ENCODE measurements around the gene AADACL4. TPM values are rescaled to one million over a fixed set of nuclear protein-coding genes. Genes with fewer than 3 reads are reported as not detected.
"Not testable (repeated sequence)": the region's sequence is repeated elsewhere in the genome, so short reads cannot be mapped to it uniquely, and the experiment has no call there.

Gene AADACL4
- total RNA-seq, 2 experiments from 2014 or later, result not detected

DNA sequence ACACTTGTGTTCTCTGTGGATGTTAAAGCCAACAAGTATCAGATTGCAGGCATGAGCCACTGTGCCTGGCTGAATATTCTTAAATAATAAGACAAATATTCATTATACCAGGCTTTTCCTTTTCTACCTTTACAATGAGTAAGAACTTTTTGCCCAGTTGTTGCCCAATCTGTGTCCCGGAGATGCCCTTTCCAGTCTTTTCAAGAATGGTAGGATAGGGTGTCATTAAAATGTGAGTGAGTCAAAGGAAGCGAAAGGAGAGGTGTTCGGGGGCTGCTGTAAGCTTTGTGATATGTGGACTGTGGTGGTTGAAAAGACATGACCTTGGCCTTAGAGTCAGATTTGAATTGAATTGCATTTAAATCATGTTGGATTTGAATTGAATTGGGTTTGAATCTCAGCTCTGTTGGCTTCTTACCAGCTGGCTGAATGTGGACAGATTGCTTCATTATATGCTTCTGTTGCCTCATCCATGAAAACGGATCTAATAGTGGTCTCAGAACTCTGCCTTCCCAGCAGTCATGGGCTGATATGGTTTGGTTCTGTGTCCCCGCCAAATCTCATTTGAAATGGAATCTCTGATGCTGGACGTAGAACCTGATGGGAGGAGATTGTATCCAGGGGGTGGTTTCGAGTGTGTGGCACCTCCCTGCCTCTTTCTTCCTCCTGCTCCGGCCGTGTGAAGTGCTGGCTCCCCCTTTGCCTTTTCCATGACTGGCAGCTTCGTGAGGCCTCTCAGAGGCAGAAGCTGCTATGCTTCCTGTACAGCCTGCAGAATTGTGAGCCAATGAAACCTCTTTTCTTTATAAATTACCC is 49.3 kb downstream of the AADACL4 start:
- Mint-ChIP-seq H3K4me3 (no peak overlapping the region), H3K4me1 (no peaks in the 10 kb centered on the region), H3K27me3 (peaks cover 27% of the 10 kb centered on the region), H3K27ac (no peak overlapping the region), H3K9me3 (ENCODE audit: low read depth) (no peaks in the 10 kb centered on the region), H3K36me3 (no peaks in the 10 kb centered on the region)
- ATAC-seq (no peak), DNase-seq (no peak)
- CTCF ChIA-PET, result no interaction called here

DNA sequence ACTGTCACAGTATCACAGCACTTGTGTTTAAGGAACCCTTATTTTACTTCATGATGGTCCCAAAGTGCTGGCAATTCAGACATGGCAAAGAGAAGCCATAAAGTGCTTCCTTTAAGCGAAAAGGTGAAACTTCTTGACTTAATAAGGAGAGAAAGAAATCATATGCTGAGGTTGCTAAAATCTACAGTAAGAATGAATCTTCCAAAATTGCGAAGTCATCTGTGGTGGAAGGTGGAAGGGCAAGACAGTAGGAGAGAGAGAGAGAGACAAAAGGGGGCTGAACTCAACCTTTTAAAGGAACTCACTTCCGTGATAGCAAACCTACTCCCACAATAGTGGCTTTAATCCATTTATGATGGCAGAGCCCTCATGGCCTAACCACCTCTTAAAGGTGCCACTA is 52.8 kb downstream of the AADACL4 start:
- Mint-ChIP-seq H3K4me3 (no peak overlapping the region), H3K36me3 (no peaks in the 10 kb centered on the region), H3K4me1 (no peaks in the 10 kb centered on the region), H3K27me3 (peaks cover 36% of the 10 kb centered on the region), H3K27ac (no peak overlapping the region), H3K9me3 (ENCODE audit: low read depth) (no peaks in the 10 kb centered on the region)
- CTCF ChIA-PET, result no interaction called here
- DNase-seq (no peak), ATAC-seq (no peak)

DNA sequence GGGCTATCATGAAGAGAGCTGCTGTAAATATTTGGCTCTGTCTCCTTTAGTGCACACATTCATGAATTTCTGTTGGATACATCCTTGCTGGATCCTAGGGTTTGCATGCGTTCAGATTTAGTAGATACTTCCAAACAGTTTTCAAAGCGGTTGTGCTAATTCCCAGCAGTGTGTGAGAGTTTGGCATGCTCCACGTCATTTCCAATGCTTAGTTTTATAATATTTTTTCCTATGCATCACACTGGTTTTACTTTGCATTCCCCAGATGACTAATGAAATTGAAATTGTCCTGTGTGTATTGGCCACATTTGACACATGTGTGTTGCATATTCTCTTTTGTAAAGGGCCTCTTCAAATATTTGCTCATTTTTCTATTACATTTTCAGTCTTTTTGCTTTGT is 53.5 kb downstream of the AADACL4 start:
- ATAC-seq (no peak), DNase-seq (no peak)
- Mint-ChIP-seq H3K27me3 (peaks cover 36% of the 10 kb centered on the region), H3K4me3 (no peak overlapping the region), H3K27ac (no peak overlapping the region), H3K4me1 (no peaks in the 10 kb centered on the region), H3K9me3 (ENCODE audit: low read depth) (no peaks in the 10 kb centered on the region), H3K36me3 (no peaks in the 10 kb centered on the region)
- CTCF ChIA-PET, result no interaction called here

DNA sequence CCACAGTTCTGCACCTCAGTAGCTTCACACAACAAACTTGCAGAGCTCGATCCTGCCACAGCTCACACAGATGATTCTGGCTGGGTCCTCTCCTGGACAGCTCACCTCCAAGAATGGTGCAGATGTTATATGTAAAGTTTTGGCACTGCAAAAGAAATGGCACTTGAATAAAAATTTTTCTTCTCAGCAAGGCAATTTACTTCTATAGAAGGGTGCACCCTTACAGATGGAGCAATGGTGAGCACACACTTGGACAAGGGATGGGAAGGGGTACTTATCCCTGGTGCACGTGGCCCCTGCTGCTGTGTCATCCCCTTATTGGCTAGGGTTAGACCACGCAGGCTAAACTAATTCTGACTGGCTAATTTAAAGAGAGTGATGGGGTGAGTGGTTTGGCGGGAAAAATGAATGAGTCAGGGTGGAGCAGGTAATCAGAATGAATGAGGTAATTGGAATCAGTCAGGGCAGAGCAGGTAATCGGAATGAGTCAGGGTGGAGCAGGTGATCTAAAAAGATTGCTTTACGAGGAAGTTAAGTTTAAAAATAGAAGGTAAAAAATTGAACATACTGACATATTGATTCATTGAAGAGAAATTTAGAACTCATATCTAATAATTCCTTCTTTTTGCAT is 60.1 kb downstream of the AADACL4 start:
- no peak for ATAC-seq
- peaks cover 5% of the 10 kb centered on the region for H3K9me3 Mint-ChIP-seq (ENCODE audit: low read depth)
- CTCF ChIA-PET, result no interaction called here
- H3K27me3 Mint-ChIP-seq, result peaks cover 20% of the 10 kb centered on the region
- DNase-seq, result no peak
- no peak overlapping the region for H3K27ac Mint-ChIP-seq
- no peak overlapping the region for H3K4me3 Mint-ChIP-seq
- no peaks in the 10 kb centered on the region for H3K4me1 Mint-ChIP-seq
- H3K36me3 Mint-ChIP-seq, result no peaks in the 10 kb centered on the region

DNA sequence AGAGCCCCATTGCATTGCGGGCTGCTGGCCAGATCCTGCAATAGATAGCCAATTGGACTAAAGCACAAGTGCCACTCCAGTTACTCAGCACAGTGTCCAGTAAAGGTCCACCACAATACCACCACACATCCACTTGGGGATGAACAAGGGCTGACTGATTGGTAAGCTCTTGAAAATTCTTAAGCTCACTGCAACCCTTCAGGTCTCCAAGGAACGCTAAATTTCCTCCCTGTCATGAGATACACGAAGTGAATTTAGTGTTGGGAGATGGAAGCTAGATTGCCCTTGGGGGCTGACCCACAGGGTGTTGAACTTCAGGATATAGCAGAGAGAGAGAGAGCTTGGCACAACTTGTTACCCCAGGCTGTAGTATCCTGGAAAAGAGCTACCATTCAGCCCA is 62.2 kb downstream of the AADACL4 start:
- Mint-ChIP-seq H3K4me3 (no peak overlapping the region), H3K9me3 (ENCODE audit: low read depth) (peaks cover 5% of the 10 kb centered on the region), H3K27me3 (peaks cover 26% of the 10 kb centered on the region), H3K36me3 (no peaks in the 10 kb centered on the region), H3K27ac (no peak overlapping the region), H3K4me1 (no peaks in the 10 kb centered on the region)
- CTCF ChIA-PET, result no interaction called here
- DNase-seq (no peak), ATAC-seq (no peak)

DNA sequence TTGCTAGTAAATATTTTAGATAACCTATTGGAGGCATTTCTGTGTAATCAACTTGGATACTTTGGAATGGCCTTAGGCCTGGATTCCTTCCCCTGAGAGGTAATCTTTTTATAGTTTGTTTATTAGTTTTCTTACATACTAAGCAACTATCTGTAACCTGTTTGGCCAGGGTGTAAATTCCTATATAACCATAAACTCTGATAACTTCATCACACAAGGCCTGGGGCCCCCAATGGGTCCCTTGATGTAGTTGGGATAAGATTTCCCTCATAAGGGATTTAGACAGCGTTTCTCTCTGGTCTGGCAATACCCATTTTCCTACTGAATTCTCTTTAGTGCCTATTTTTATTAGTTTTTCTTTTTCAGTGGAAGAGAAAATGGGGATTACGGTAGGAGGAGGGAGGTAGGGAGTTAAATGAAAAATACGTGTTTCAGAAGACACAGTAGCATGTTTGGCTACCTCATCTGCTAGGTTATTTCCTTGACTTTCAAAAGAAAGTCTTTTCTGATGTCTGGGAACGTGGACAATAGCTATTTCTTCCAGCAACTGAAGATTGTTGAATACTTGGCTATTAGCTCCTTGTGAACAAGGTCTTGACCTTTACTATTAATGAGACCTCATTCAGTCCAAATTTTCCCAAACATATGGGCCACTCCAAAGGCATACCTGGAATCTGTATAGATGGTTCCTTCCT is 64.7 kb downstream of the AADACL4 start:
- H3K9me3 Mint-ChIP-seq (ENCODE audit: low read depth), result peaks cover 5% of the 10 kb centered on the region
- no peak for ATAC-seq
- no peak overlapping the region for H3K27ac Mint-ChIP-seq
- peaks cover 38% of the 10 kb centered on the region for H3K27me3 Mint-ChIP-seq
- CTCF ChIA-PET, result no interaction called here
- DNase-seq, result no peak
- H3K4me1 Mint-ChIP-seq, result no peaks in the 10 kb centered on the region
- no peak overlapping the region for H3K4me3 Mint-ChIP-seq
- H3K36me3 Mint-ChIP-seq, result no peaks in the 10 kb centered on the region

DNA sequence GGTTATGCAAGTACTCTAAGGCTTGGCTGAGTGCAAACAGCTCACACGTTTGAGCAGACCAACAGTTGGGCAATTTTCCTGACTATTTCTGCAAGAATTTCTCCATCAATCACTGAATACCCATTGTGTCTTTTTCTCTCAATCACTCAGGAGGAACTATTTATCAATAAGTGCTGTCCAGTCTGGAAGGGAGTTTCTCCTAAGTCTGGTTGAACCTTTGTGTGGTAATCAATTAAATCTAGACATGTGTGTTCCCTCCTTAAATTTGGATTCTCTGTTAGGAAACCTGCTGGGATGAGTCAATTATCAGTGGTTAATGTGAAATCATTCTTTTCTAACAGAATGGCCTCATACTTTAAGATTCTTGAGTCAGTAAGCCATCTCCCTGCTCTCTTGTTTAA is 65.2 kb downstream of the AADACL4 start:
- CTCF ChIA-PET, result no interaction called here
- no peak for DNase-seq
- Mint-ChIP-seq H3K4me1 (no peaks in the 10 kb centered on the region), H3K27ac (no peak overlapping the region), H3K27me3 (peaks cover 38% of the 10 kb centered on the region), H3K36me3 (no peaks in the 10 kb centered on the region), H3K9me3 (ENCODE audit: low read depth) (peaks cover 3% of the 10 kb centered on the region), H3K4me3 (no peak overlapping the region)
- ATAC-seq, result no peak

DNA sequence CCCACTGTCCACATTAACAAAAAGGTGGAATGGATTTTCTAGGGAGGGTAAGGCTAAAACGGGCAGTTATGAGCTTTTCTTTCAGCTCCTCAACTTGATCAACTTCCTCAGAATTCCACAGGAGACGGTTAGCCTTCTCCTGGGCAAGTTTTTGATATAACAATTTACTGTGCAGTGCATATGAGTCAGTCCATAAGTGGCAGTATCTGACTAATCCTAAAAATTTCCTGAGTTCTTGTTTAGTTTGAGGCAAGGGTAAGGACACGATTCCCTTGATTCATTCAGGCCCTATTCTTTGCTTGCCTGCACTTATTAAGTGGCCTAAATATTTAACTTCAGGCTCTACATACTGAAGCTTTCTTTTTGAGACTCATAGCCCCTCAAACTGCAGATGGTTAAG is 65.8 kb downstream of the AADACL4 start:
- H3K27me3 Mint-ChIP-seq, result peaks cover 38% of the 10 kb centered on the region
- H3K9me3 Mint-ChIP-seq (ENCODE audit: low read depth), result peaks cover 1% of the 10 kb centered on the region
- no peak overlapping the region for H3K4me3 Mint-ChIP-seq
- ATAC-seq (no peak), DNase-seq (no peak)
- CTCF ChIA-PET, result no interaction called here
- no peak overlapping the region for H3K27ac Mint-ChIP-seq
- no peaks in the 10 kb centered on the region for H3K36me3 Mint-ChIP-seq
- no peaks in the 10 kb centered on the region for H3K4me1 Mint-ChIP-seq

DNA sequence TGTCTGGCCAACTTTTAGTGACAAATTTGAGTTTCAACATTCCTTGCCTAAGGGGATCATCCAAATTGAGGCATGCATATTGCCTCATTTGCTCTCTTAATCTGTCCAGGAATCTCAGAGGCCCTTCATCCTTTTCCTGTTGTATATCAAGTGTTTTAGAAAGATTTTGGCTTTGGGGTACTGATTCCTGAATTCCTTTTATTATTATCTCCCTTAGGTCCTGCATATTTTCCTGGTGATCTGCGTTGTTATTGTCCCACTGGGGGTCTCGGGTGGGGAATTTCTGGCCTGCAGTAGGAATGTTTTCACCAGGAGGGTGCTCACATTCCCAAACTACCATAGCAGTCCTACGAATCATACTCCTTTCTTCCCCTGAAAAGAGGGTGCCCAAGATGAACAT is 67.7 kb downstream of the AADACL4 start:
- no peaks in the 10 kb centered on the region for H3K4me1 Mint-ChIP-seq
- CTCF ChIA-PET, result no interaction called here
- no peaks in the 10 kb centered on the region for H3K36me3 Mint-ChIP-seq
- H3K27ac Mint-ChIP-seq, result no peak overlapping the region
- no peak overlapping the region for H3K4me3 Mint-ChIP-seq
- peaks cover 41% of the 10 kb centered on the region for H3K27me3 Mint-ChIP-seq
- ATAC-seq (no peak), DNase-seq (no peak)
- H3K9me3 Mint-ChIP-seq (ENCODE audit: low read depth), result no peaks in the 10 kb centered on the region

DNA sequence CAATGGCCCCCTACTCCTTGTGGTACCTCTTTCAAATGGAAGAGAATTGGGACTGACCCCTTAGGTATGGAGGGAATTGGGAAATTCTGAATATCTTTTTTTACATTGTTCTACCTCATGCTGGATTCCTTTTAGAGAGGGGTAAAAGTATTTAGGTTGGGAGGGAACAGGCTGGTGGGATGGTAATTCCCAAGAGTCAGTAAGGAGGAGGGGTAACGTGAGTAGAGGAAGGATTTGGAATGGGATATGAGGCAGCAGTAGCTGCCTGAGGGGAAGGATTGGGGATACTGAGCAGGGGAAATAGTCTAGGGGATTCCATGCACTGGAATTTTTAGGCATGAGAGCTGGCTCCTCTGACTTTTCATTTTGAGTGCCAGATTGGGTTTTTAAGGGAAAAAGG is 68.2 kb downstream of the AADACL4 start:
- peaks cover 41% of the 10 kb centered on the region for H3K27me3 Mint-ChIP-seq
- no peak overlapping the region for H3K4me3 Mint-ChIP-seq
- ATAC-seq (no peak), DNase-seq (no peak)
- H3K4me1 Mint-ChIP-seq, result no peaks in the 10 kb centered on the region
- H3K27ac Mint-ChIP-seq, result no peak overlapping the region
- no peaks in the 10 kb centered on the region for H3K36me3 Mint-ChIP-seq
- no peaks in the 10 kb centered on the region for H3K9me3 Mint-ChIP-seq (ENCODE audit: low read depth)
- CTCF ChIA-PET, result no interaction called here

DNA sequence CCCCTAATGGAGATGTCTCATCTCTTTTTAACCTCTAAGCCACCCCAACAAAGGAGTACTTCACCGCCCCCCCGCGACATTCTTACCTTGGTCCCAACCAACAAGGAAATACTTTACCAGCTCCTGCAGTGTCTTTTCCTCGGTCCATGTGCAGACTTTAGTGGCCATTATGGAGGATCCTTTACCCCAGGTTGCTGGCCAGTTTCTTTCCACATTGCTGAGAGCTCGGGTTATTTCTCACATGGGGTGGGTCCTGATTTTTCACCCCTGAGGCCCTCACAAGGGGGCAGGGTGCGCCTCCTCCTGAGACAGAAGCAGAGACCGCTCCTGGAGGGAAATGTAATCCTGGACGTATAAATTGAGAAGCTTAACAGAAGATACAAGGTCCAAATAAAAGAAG is 69.0 kb downstream of the AADACL4 start:
- Mint-ChIP-seq H3K27ac (no peak overlapping the region), H3K4me3 (no peak overlapping the region), H3K9me3 (ENCODE audit: low read depth) (no peaks in the 10 kb centered on the region), H3K36me3 (no peaks in the 10 kb centered on the region), H3K4me1 (no peaks in the 10 kb centered on the region), H3K27me3 (peaks cover 36% of the 10 kb centered on the region)
- CTCF ChIA-PET, result no interaction called here
- DNase-seq (no peak), ATAC-seq (no peak)

DNA sequence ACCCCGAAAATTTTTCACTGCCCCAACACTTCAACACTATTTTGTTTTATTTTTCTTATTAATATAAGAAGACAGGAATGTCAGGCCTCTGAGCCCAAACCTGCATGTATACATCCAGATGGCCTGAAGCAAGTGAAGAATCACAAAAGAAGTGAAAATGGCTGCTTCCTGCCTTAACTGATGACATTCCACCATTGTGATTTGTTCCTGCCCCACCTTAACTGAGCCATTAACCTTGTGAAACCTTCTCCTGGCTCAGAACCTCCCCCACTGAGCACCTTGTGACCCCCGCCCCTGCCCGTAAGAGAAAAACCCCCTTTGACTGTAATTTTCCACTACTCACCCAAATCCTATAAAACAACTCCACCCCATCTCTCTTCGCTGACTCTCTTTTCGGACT is 69.8 kb downstream of the AADACL4 start:
- DNase-seq; H3K9me3 Mint-ChIP-seq (ENCODE audit: low read depth); H3K4me3 Mint-ChIP-seq; H3K27ac Mint-ChIP-seq; H3K4me1 Mint-ChIP-seq; H3K36me3 Mint-ChIP-seq; ATAC-seq; CTCF ChIA-PET: not testable (repeated sequence)
- peaks cover 35% of the 10 kb centered on the region for H3K27me3 Mint-ChIP-seq

DNA sequence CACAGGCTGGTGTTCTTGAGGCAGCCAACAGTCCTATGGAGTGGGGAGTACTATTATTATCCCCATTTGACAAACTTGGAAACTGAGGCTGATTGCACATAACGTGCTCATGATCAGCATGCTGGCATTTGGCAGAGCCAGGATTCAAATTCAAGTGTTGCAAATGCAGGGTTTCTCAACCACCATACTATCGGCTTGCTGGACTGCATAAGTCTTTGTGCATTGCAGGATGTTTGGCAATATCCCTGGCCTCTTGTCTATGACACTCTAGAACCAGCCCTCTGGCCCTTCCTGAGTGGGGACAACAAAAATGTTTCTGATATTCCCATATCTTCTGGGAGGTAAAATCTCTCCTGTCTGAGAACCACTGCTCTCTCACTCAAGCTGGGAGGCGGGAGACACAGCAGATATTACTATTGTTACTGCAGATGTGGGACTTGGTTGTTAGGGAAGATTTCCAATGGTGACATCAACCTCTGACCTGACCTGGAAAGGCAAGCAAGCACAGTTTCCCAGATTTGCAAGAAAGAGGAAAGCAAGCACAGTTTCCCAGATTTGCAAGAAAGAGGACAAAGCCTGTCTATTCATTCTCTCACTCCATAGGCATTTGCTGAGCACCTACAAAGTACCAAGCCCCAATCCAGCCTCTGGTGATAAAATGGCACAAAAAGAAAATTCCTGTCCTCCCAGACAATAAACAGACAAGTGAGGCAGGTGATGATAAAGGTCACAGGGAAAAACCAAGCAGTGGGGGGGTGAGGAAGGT is 71.0 kb downstream of the AADACL4 start:
- no peaks in the 10 kb centered on the region for H3K36me3 Mint-ChIP-seq
- no peaks in the 10 kb centered on the region for H3K9me3 Mint-ChIP-seq (ENCODE audit: low read depth)
- H3K4me3 Mint-ChIP-seq, result no peak overlapping the region
- ATAC-seq (no peak), DNase-seq (no peak)
- CTCF ChIA-PET, result no interaction called here
- no peak overlapping the region for H3K27ac Mint-ChIP-seq
- peaks cover 24% of the 10 kb centered on the region for H3K27me3 Mint-ChIP-seq
- H3K4me1 Mint-ChIP-seq, result no peaks in the 10 kb centered on the region

All from activated CD8-positive, alpha-beta memory T cell treated with anti-CD3 and anti-CD28 coated beads, Interleukin-2, amount 10 ng/mL, durations not matched to agents 7 days and 5 days (primary cell).